Suppressor macrophage treated with lipopolysaccharide for 1 hour (primary cell): ENCODE results near the gene HOXD8.

ENCODE experiments used
- DNase-seq, 3 donors: peaks; one replicate each; pipeline ENCODE4 v3.0.0-alpha.2; 2020 to 2022

The HOXD8 gene

DNA sequence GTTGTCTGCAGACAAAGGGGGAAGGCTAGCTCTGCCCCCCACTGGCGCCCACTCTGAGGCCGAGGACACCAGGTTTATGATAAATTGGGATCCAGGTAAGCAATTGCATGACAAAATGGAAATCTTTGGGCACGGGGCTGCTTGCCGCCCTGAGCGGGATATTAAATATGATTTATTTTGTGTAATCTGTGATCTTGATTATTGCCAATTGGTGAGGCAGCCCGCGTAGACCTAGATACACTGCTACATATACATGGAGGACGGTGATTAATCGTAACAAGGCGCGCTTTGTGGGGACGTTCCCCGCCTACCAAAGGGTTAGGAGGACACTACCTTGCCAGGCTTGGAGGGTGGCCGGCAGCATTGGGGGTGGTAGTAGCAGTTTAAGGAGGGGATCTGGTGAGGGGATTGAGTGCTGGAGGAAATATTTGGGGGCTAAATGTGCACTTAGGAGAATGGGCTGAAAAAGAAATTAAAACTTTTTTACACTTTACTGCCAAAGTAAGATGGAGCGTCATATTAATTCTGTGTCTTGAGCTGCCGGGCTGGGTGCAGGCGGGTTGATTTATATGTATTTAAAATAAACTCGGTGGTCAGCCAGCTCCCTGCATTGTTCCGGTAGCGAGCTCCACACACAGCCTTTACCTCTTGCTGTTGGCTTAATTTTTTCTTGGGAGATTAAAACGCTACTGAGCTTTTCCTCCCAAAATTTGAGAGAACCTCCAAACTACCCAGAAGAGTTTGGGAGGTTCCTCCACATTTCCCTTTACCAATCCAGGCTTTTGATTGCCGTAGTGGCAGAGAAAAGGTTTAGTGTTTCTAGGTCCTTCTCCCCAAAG, 31.7 kb downstream of the HOXD8 start:
- DNase-seq = no peak

- no peak for DNase-seq
Observed at GRCh38 chr2:176161825-176162626, 32.5 kb downstream of the HOXD8 start.

GRCh38 chr2:176162911-176163671, 33.6 kb downstream of the HOXD8 start:
- no peak for DNase-seq

DNA sequence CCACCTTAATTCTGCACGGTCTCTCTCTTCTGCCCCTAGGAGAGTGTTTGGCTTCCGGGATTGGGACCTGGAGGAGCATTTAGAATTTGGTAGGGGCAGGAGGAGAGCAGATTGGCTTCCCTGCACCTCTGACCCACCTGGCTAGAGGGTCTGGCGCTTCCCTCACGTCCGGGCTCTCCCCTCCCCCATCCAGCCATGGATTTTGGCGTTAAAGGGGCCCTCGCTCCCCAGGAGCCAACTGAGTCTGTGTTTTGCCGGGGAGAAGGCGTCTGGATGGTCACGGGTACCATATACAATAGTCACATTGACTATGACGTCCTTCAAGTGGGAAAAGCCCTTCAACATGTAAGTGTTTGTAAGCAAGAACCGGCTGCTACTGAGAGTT, 34.2 kb downstream of the HOXD8 start:
- DNase-seq = no peak

DNA sequence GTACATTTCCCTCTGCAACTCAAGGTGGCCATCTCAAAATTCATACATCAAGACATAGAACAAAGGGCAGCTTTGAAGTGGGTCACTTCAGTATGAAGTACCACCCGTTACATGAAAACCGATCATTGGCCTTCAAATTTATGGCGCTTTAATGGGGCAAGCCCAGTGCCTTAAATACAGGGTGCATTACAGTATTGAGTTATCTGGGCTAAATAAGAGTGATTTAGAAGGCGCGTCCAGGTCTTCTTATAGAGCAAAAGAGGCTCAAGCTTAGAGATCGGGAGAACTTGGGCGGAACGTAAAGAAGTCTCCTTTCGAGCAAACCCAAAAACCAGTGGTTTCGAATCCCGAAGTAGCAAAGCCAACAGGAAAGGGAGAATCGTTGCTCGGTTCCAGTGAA, 34.7 kb downstream of the HOXD8 start:
- DNase-seq = no peak

DNA sequence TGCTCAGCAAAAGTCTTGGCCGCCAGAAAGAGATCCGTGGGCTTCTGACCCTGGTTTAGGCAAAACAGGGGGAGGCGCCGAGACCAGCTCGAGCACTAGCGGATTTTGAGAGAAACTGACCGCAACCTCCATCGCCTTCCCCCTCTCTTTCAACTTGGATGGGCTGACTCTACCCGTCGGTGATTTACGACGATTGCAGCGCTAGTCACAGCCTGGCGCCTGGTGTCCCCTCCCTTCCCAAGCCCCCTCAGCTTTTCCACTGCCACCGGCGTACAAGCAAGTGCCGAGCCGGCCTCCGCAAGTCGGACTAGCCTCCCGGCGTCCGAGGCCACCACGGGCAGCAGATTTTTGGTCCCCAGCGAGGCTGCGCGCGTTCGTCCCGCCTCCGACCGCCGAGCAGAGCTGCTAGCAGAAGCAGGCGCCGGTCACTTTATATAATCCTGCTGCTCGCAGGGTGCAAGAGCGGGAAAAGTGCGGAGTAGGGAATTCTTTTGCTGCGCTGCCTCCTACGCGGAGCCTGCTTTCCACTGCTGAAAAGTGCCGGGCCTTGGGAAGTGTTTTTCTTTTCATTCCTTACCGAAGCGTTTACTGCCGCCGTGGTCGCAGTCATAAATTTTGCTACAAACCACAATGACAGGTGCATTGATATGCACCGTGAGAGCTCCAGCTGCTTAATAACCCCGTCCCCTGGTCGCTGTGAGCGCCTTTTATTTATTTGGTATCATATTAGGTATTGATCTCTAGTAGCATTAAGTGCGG, 35.3 kb downstream of the HOXD8 start:
- no peak for DNase-seq

- no peak for DNase-seq
Observed at GRCh38 chr2:176165370-176166050, 36.0 kb downstream of the HOXD8 start.

DNA sequence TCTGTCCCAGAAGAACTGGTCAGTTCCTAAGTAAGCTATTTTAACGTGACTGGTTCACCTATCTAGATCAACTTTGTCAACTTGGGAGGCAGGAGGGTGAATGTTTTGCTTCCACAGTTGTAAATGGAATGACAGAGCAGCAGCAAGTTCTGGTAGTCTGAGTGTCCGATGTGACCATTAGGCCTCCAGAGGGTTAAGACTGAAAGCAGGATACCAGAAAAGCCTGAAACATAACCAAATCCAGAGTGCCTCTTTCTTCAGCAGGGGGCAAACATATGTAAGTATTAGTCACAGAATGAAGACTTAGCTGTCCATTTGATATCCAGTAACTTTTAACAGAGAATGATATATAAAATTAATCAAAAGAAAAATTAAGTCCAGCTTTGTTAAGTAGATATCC, 36.8 kb downstream of the HOXD8 start:
- no peak for DNase-seq

GRCh38 chr2:176167398-176167797, 37.9 kb downstream of the HOXD8 start:
- no peak for DNase-seq

- DNase-seq = no peak
Observed at GRCh38 chr2:176169181-176169580, 39.7 kb downstream of the HOXD8 start.

DNA sequence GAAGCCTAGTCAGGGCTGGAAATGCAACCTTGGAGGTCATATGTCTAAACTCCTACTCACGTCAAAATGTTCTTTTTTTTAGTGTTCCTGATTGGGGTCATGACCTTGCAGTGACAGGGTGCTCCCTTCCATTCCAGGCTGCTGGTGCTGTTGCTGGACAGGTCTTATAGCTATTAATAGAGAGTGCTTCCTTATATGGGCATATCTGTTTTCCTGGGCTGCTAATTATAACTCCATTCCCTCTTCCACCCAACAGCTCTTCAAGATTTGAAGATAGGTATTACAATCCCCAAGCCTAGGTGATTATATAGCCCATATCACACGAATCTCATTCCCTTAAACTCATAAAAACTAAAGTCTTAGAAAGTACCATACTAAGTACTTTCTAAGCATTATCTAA, 40.2 kb downstream of the HOXD8 start:
- DNase-seq = no peak

DNA sequence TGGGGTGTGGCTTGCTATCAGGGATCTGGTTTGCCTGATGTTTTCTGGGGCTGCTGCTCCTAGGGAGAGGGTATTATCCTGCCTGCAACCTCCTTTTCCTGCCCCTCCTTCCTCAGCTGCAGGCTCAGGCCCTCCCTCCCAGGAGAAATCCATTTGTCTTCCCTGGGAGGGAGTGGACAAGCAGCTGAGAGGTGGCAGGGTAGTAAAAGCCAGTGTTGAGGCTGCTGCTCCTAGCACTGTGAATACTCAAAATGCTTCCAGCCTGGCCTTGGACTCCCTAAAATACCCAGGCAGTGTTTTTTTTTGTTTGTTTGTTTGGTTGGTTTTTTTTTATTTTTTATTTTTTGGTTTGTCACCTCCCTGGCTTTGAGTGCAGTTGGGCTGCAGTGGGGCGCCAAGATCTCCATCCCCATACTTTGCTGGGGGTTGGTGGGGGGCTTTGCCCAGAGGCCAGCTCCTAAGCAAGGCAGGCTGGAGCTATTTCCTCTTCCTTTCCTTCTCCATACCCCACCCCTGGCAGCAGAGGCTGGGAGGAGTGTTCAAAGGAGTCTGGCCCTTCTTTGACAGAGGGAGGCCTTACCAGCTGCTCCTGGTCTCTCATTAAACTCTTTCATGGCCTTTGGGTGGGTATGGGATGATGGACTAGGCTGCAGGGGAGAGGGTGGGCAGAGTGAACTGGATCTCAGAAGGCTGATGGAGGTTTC, 41.2 kb downstream of the HOXD8 start:
- DNase-seq = no peak

GRCh38 chr2:176171351-176172006, 42.0 kb downstream of the HOXD8 start:
- DNase-seq = no peak

GRCh38 chr2:176172007-176172894, 42.7 kb downstream of the HOXD8 start:
- no peak for DNase-seq

DNA sequence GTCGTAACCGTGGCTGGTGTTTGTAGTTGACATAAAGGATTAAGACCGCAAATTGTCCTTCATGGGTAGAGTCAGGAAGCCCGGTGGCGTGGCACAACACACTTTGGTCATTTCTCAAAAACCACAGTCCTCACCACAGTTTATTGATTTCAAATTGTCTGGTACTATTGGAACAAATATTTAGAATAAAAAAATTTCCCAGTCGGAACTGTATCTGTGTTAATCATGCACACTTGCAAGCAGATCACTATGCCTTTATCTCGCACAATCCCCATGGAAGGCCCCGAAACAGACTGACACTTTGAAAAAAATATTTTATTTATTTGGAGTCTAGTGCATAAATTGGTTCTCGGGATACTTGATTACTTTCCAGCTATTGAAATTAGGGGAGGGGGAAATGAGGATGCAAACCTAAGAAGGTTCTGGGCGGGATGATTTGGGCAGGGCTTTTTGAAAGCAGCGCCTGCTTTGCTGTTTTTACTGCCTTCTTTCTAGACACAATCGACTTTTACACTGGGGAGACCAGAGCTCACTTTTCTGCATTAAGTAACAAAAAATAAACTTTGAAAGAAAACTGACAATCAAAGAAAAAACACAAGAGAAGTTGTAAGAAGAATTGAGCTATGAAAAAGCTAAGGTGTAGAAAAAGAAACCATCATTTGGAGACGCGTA, 43.5 kb downstream of the HOXD8 start:
- DNase-seq = no peak

- no peak for DNase-seq
Observed at GRCh38 chr2:176173567-176174381, 44.3 kb downstream of the HOXD8 start.

DNA sequence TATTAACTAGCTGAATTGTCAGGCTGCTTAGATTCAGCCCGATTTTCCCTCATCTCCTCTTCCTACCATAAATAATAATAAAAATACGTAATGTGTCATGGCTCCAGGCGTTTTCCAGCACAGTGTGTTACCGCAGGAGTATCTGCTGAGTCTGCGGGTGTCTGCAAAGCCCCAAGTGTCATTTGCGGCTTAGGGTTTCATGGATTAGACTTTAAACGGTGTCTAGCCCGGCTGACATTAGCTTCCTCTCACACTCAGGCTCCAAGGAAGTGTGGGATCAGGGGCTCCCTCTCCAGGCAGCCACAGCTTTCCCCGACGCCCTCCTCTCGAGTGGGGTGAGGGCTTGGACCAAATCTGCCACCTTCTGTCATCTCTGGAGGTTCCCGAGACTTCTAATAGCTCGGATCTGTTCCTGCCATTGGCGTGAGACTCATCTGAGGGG, 44.9 kb downstream of the HOXD8 start:
- DNase-seq = no peak
